ENCODE results near the gene TAC4.
"Not testable (repeated sequence)": the region's sequence is repeated elsewhere in the genome, so short reads cannot be mapped to it uniquely, and the experiment has no call there.

TAC4 gene

GRCh38 chr17:49842371-49842770 is 5.5 kb downstream of the TAC4 start:
- no peak for DNase-seq

- no peak for DNase-seq
Measured at GRCh38 chr17:49841548-49841947, 6.3 kb downstream of the TAC4 start.

- no peak for DNase-seq
Measured at GRCh38 chr17:49839455-49839854, 8.4 kb downstream of the TAC4 start.

- no peak for DNase-seq
Measured at GRCh38 chr17:49836111-49837030, 11.5 kb downstream of the TAC4 start.

GRCh38 chr17:49835472-49835871 is 12.4 kb downstream of the TAC4 start:
- DNase-seq = no peak

GRCh38 chr17:49834118-49834743 is 13.6 kb downstream of the TAC4 start:
- DNase-seq = no peak

- no peak for DNase-seq
Measured at GRCh38 chr17:49832840-49833599, 14.8 kb downstream of the TAC4 start.

DNA sequence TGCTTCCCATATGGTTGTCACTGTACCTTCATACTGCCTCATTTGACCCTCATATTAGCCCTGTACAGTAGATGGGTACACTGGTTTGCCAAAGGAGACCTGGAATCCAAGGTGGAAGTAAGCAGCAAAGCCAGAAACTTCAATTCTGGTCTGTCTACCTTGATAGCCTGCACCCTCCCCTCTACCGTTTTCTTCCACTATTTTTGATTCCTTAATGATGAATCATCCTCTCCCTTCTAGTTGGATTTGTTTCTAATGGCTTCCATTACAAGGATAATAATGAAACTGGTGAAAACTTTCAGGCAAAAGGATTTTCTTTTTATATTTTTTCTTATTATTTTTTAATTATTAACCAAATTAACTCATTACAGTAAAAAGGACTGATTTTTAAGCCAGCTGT is 17.3 kb downstream of the TAC4 start:
- no peak for DNase-seq

- DNase-seq = no peak
Measured at GRCh38 chr17:49829026-49829425, 18.8 kb downstream of the TAC4 start.

- not testable (repeated sequence) for DNase-seq
Measured at GRCh38 chr17:49828325-49828724, 19.5 kb downstream of the TAC4 start.

- DNase-seq = no peak
Measured at GRCh38 chr17:49825645-49826044, 22.2 kb downstream of the TAC4 start.

GRCh38 chr17:49823614-49824013 is 24.3 kb downstream of the TAC4 start:
- no peak for DNase-seq

DNA sequence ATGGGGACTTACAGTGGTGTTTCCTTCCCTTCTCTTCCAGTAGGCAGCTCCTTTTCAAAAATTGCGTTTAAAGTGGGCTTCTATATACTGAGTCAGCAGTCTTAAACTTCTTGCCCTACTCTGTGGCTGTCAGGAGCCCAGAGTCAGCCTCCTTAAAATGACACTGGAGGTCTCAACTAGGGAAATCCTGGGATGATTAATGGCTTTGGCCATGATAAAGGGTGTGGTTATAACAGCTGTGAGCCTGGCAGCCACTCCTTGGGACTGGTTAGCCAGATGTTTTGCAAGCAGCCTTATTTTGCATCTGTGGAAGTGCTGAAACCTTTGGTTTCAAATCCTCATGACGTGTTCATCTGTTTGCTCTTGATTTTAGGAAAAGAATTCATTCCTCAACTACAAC is 25.0 kb downstream of the TAC4 start:
- no peak for DNase-seq

GRCh38 chr17:49821916-49822315 is 26.0 kb downstream of the TAC4 start:
- DNase-seq = no peak

DNA sequence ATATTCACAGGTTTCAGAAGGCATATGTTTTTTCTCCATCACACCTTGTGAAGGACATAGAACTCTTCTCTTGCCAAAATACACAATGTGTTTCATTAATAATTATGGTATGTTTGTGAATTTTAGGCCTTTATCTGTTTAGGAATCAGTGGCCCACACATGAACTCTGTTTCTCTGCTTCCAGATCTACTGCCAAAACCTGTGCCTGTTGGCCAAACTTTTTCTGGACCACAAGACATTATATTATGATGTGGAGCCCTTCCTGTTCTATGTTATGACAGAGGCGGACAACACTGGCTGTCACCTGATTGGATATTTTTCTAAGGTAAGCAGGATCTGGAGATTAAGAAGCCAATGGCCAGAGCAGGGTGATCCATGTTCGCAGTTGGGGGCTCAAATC is 26.4 kb downstream of the TAC4 start:
- DNase-seq = no peak

- no peak for DNase-seq
Measured at GRCh38 chr17:49820773-49821172, 27.1 kb downstream of the TAC4 start.

GRCh38 chr17:49819651-49820050 is 28.2 kb downstream of the TAC4 start:
- no peak for DNase-seq

- DNase-seq = no peak
Measured at GRCh38 chr17:49819138-49819537, 28.7 kb downstream of the TAC4 start.

DNA sequence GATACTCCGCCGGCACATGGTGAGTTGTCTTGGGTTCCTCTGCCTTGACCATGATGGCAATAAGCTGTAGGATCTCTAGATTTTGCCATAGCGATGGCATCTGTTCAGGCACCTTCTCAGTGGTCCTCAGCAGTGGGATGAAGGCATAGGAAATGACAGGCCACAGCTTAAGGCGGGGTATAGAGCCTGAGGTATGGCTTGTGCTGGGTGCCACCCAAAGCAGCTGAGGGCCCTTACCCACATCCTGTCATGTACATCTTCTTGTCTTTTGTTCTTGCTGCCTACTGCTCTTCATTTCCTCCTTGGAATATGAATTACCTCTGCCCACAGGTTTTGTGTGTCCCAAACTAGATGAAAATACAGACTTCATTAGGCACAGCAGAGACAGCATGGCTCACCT is 29.9 kb downstream of the TAC4 start:
- peak; percentile 37 to 45 for DNase-seq

- no peak for DNase-seq
Measured at GRCh38 chr17:49815761-49816281, 32.0 kb downstream of the TAC4 start.

- DNase-seq = no peak
Measured at GRCh38 chr17:49814781-49815529, 32.9 kb downstream of the TAC4 start.

GRCh38 chr17:49809056-49809455 is 38.8 kb downstream of the TAC4 start:
- no peak for DNase-seq

DNA sequence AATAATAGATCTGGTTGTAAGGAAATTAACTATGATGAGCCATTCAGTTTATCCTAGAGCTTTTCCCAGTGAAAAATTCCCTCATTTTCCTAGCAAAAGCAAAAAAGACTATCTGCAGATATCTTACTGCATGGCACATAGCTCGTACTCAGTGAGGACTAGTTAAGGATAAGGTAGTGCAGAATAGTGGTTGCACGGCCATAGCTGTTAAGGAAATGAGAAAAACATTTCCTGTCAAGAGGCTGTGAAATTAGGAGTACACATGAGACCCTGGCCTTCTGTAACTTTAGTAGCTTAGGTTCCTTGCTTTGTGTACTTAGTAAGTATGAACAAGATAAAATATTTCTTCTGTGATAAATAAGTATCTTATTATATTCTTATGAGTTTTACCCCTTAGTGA is 49.1 kb downstream of the TAC4 start:
- DNase-seq = no peak

Measured in activated T-cell treated with anti-CD3 and anti-CD28 coated beads, Interleukin-2, amount 50 U/mL, for 48 hours (primary cell).